ENCODE measurements around the gene VMP1. TPM values are rescaled to one million over a fixed set of nuclear protein-coding genes. Genes with fewer than 3 reads are reported as not detected.

Gene VMP1
- total and polyA plus RNA-seq, 2 of the 13 experiments (the other 11 are each of a cell fraction or from before 2014, with no cell fraction given) = 186 to 271 TPM

- no peak for TF ChIP-seq GABPA (IDR thresholded peaks at IDR 0.05; ENCODE audit: low read depth, low read length)
- TF ChIP-seq GABPA (CRISPR knock-in tag; IDR thresholded peaks at IDR 0.05; ENCODE audit: low read depth) = peak; percentile 58
- TF ChIP-seq HDAC1 (CRISPR knock-in tag; IDR thresholded peaks at IDR 0.05) = peak; percentile 92
- peak; percentile 63; the same call in 1 of the 2 replicates for TF ChIP-seq TBX3 (IDR thresholded peaks at IDR 0.05; ENCODE audit: borderline replicate concordance)
- TF ChIP-seq CENPX (CRISPR knock-in tag; IDR thresholded peaks at IDR 0.05) = no peak
- TF ChIP-seq MAZ (IDR thresholded peaks at IDR 0.05; ENCODE audit: borderline replicate concordance, low read depth, low read length) = peak; percentile 87
- TF ChIP-seq MAZ (CRISPR knock-in tag; IDR thresholded peaks at IDR 0.05; ENCODE audit: low read depth) = peak; percentile 95
- TF ChIP-seq ZNF768 (CRISPR knock-in tag; IDR thresholded peaks at IDR 0.05) = no peak
- no peak for TF ChIP-seq CBX2 (IDR thresholded peaks at IDR 0.05; ENCODE audit: low read depth, low read length)
- no peak for TF ChIP-seq CBX2 (CRISPR knock-in tag; IDR thresholded peaks at IDR 0.05; ENCODE audit: low read depth)
- TF ChIP-seq MTF1 (CRISPR knock-in tag; IDR thresholded peaks at IDR 0.05) = peak; percentile 56; the same call in 1 of the 2 replicates
- no peak; the same call in 1 of the 2 replicates for TF ChIP-seq AHR (CRISPR knock-in tag; IDR thresholded peaks at IDR 0.05)
- 0 out of 2 replicates have a peak, but pooled peaks have one; percentile 61 for TF ChIP-seq STAT5B (CRISPR knock-in tag; IDR thresholded peaks at IDR 0.05)
- peak; percentile 42 for TF ChIP-seq MYC (CRISPR knock-in tag; IDR thresholded peaks at IDR 0.05; ENCODE audit: borderline replicate concordance)
- no peak for TF ChIP-seq ZNF883 (CRISPR knock-in tag; IDR thresholded peaks at IDR 0.05; ENCODE audit: not compliant biosample characterization)
- TF ChIP-seq ZKSCAN8 (CRISPR knock-in tag; IDR thresholded peaks at IDR 0.05; ENCODE audit: borderline replicate concordance) = peak; percentile 97; the same call in 1 of the 2 replicates
- no peak for TF ChIP-seq ZNF879 (CRISPR knock-in tag; IDR thresholded peaks at IDR 0.05)
- no peak for TF ChIP-seq ISX (CRISPR knock-in tag; conservative IDR thresholded peaks at IDR 0.05)
- 0 out of 2 replicates have a peak, but pooled peaks have one; percentile 12 for TF ChIP-seq ZNF577 (CRISPR knock-in tag; IDR thresholded peaks at IDR 0.05; ENCODE audit: borderline replicate concordance, low read depth)
- TF ChIP-seq ZKSCAN1 (IDR thresholded peaks at IDR 0.05; ENCODE audit: low read length) = no peak; the same call in 1 of the 2 replicates
- no peak for TF ChIP-seq MTA1 (CRISPR knock-in tag; IDR thresholded peaks at IDR 0.05; ENCODE audit: borderline replicate concordance)
- peak; percentile 75; the same call in 1 of the 2 replicates for TF ChIP-seq SIX1 (CRISPR knock-in tag; IDR thresholded peaks at IDR 0.05; ENCODE audit: borderline replicate concordance)
- peak; percentile 76; the same call in 1 of the 2 replicates for TF ChIP-seq MYNN (CRISPR knock-in tag; IDR thresholded peaks at IDR 0.05; ENCODE audit: low read depth)
- no peak for TF ChIP-seq ZNF589 (CRISPR knock-in tag; conservative IDR thresholded peaks at IDR 0.05)
- peak; percentile 91; the same call in 1 of the 2 replicates for TF ChIP-seq ZNF335 (CRISPR knock-in tag; IDR thresholded peaks at IDR 0.05)
- TF ChIP-seq GPN1 (CRISPR knock-in tag; IDR thresholded peaks at IDR 0.05; ENCODE audit: borderline replicate concordance) = no peak
- peak; percentile 100 for TF ChIP-seq IKZF5 (CRISPR knock-in tag; IDR thresholded peaks at IDR 0.05)
Observed at GRCh38 chr17:59786536-59787319, 79.3 kb downstream of the VMP1 start (continued).
